Lower leg skin (tissue), 4 donors: ENCODE measurements around the gene ADIRF. TPM values are rescaled to one million over a fixed set of nuclear protein-coding genes. Genes with fewer than 3 reads are reported as not detected.
"Not testable (repeated sequence)": the region's sequence is repeated elsewhere in the genome, so short reads cannot be mapped to it uniquely, and the experiment has no call there.

ENCODE experiments used
- DNase-seq, 2 donors: peaks; one replicate each; pipeline ENCODE4 v3.0.0-alpha.2; 2019; ENCODE audit warnings: low spot score in 2 of 2
- H3K4me3 ChIP-seq: fragments of 200-600 bp; sonication (generic); 2 replicates; pipeline ENCODE4 v1.5.1; 2017; ENCODE audit warnings: mild to moderate bottlenecking, low read depth; ENCODE audit not compliant: poor library complexity, severe bottlenecking
- POLR2A ChIP-seq, 2 donors: fragments of 450-650 bp; IDR thresholded peaks; one replicate each; pipeline ENCODE4 v1.6.1; 2016 to 2017; ENCODE audit warnings: antibody characterized with exemption in 2 of 2, mild to moderate bottlenecking in 1 of 2, moderate library complexity in 1 of 2
- WGBS, 2 donors: methylation state at CpG; one replicate each; pipeline ENCODE4 v1.1.5; 2018; 5-methylcytosine and 5-hydroxymethylcytosine counted together
- intact Hi-C: fragments of 100-400 bp; cut with DNase I; formaldehyde crosslinking; loops from one replicate; pipeline ENCODE4 v1.15.0; 2023; ENCODE audit warnings: low total_unique reads
- total RNA-seq, 4 donors: library from RNA; depleted of rRNA; stranded (reverse); fragments of >200 nt; gene quantifications; one replicate each; pipeline ENCODE4 v1.1.0, GENCODE V29; 2016
- TF ChIP-seq, protein P1 (sequence below), 3 donors: fragments of 450-650 bp; IDR thresholded peaks; one replicate each; pipeline ENCODE4 v1.5.1; 2016; ENCODE audit warnings: antibody characterized with exemption in 3 of 3, mild to moderate bottlenecking in 3 of 3, moderate library complexity in 2 of 3

Gene ADIRF
- total RNA-seq, 4 donors from 2014 or later = 72.0 to 125 (median 80.4) TPM

DNA sequence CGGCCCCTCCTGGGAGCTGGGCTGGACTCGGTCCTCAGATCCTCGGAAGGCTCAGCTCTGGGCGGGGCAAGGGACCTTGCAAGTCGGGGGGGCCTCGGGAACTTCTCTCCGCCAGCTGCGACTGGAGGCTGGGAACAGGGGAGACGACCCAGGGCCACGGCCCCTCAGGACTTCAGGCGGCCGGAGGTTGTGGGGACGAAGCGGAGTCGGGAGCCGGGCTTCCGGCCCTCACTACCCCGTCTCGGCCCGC lies 2.6 kb downstream of the ADIRF start:
- TF ChIP-seq, protein P1, sequence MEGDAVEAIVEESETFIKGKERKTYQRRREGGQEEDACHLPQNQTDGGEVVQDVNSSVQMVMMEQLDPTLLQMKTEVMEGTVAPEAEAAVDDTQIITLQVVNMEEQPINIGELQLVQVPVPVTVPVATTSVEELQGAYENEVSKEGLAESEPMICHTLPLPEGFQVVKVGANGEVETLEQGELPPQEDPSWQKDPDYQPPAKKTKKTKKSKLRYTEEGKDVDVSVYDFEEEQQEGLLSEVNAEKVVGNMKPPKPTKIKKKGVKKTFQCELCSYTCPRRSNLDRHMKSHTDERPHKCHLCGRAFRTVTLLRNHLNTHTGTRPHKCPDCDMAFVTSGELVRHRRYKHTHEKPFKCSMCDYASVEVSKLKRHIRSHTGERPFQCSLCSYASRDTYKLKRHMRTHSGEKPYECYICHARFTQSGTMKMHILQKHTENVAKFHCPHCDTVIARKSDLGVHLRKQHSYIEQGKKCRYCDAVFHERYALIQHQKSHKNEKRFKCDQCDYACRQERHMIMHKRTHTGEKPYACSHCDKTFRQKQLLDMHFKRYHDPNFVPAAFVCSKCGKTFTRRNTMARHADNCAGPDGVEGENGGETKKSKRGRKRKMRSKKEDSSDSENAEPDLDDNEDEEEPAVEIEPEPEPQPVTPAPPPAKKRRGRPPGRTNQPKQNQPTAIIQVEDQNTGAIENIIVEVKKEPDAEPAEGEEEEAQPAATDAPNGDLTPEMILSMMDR (IDR thresholded peaks at IDR 0.05) = no peak
- TF ChIP-seq POLR2A (IDR thresholded peaks at IDR 0.05) = peak in 1 of 2 donors; percentile 97
- H3K4me3 ChIP-seq = peak overlapping the region; percentile 64
- intact Hi-C loops = loop anchor here (5.0 kb wide), 1 partner anchor 121 kb away; the partner anchor contains the start of gene GLUD1
- 0% methylated on average over 12 to 14 of the region's 20 CpGs for WGBS, 2 donors
- no peak for DNase-seq

DNA sequence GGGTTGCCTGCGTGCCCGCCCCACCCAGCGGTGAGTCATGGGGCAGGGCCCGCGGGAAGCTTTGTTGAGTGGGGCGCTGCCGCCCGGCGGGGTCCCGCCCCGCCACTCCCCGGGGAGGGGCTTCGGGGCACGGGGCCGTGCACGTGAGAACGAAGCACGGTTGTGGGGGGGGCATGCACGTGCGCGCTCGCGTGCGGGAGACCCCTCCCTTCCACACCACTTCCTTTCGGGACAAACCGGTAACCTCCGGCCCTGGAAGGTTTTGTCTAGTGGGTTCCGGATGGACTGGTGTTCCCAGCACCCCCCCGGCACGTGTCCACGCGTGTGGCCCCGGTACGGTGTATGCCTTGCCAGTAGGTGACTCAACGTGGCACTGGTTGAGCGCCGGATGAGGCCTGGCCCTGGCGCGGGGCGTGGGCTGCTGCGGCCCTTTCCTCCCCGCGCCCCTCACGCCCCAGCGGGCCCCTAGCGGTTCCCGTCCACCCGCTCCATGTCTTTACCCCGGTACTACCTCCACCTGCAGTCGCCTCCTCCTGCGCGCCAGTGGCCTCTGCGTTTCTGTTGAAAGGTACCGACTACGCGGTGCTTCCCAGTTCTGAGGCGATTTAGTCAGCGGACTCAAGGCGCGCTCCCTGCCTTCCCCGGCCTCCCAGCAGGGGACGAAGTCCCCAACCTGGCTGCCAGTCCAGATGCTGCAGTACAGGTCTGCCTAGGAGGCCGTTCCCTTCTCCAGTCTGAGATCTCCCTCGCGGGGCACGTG lies 3.1 kb downstream of the ADIRF start:
- WGBS, 2 donors = 7 to 19% methylated on average over 26 to 41 of the region's 66 CpGs
- TF ChIP-seq POLR2A (IDR thresholded peaks at IDR 0.05) = no peak
- TF ChIP-seq, protein P1 (IDR thresholded peaks at IDR 0.05) = no peak
- H3K4me3 ChIP-seq = peak overlapping the region; percentile 64
- peak; percentile 91 to 98 for DNase-seq
- intact Hi-C loops = loop anchor here (5.0 kb wide), 1 partner anchor 121 kb away; the partner anchor contains the start of gene GLUD1

DNA sequence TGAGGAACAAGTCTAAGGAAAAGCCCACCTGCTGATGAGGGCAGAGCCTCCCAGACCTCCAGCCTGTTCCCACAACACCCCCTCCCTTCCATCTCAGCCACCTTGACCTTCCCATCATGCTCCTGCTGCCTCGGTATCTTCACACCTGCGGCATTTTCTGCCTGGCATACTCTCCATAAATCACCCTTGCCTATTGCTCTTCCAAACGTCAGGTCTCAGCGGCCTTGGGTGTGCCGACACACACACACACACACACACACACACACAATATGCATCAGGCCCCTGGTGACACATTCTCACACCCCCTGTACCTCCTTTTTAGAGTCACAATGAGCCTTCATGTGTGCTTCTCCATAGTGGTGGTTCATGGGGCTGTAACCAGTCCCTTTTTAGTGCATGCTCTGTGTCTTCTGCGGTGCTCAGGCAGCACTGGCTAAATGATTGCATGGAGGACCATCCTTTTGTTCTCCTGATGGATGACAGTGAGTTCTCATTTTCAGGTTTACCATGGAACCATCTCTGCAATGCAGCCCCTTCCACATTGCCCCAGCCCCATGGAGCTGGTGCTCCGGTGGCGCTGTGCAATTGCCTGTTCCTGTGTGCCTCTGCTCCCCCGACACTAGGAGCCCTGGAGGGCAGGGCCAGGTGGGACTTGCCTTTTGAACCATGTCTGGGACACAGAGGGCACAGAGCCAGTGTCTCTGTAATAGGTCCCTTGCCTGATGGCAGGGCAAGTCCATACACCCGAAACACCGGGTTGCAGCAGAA lies 4.5 kb downstream of the ADIRF start:
- H3K4me3 ChIP-seq = no peak overlapping the region
- peak; percentile 48 to 87 for DNase-seq
- intact Hi-C loops = loop anchor here (5.0 kb wide), 1 partner anchor 120 kb away; the partner anchor contains the start of gene GLUD1
- TF ChIP-seq, protein P1 (IDR thresholded peaks at IDR 0.05) = no peak
- no peak for TF ChIP-seq POLR2A (IDR thresholded peaks at IDR 0.05)
- 44 to 59% methylated on average over 10 of the region's 11 CpGs for WGBS, 2 donors

DNA sequence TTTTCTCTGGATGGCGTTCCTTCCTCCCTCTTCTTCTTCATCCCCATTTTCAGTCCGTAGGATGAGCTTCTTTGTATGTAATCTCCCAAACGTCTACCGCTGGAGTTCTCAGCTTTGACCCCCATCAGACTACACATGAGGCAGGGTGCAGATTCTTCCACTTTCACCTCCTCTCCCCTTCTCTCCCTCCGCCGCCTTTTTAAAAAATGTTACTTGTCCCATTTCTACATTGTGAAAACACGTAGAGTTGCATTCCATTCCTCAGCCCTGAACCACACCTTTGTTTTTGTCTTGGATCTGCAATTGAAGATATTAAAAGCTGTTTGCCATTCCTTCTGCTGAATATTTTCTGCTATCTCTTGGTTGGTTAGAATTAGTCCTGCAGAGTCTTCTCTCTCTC lies 6.2 kb downstream of the ADIRF start:
- 39 to 57% methylated on average over 7 of the region's 7 CpGs for WGBS, 2 donors
- intact Hi-C loops = loop anchor here (5.0 kb wide), 1 partner anchor 118 kb away; the partner anchor contains the start of gene GLUD1
- TF ChIP-seq, protein P1 (IDR thresholded peaks at IDR 0.05) = no peak
- TF ChIP-seq POLR2A (IDR thresholded peaks at IDR 0.05) = no peak
- H3K4me3 ChIP-seq = no peak overlapping the region
- no peak for DNase-seq

DNA sequence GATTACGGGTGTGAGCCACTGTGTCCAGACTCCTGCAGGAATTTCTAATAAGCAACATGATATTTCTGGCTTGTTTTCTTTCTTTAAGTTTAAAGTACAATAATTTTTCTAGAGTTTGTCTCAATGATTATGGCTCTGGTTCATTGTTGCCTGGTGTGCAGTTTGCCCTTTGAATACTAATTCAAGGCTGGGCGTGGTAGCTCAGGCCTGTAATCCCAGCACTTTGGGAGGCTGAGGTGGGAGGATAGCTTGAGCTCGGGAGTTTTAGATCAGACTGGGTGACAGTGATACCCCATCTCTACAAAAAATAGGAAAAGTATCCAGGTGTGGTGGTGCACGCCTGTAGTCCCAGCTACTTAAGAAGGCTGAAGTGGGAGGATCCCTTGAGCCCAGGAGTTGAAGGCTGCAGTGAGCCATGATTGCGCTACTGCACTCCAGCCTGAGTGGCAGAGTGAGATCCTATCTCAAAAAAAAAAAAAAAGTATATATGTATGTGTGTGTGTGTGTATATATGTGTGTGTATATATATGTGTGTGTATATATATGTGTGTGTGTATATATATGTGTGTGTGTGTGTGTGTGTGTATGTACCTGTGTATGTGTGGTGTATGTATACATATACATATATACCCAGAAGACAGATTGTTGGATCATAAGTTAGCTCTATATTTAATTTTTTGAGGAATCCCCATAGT lies 8.2 kb downstream of the ADIRF start:
- intact Hi-C loops = no loop called here
- WGBS, 2 donors = 96% methylated on average over 5 of the region's 5 CpGs
- TF ChIP-seq, protein P1 (IDR thresholded peaks at IDR 0.05) = no peak
- no peak for TF ChIP-seq POLR2A (IDR thresholded peaks at IDR 0.05)
- DNase-seq = no peak
- no peak overlapping the region for H3K4me3 ChIP-seq

DNA sequence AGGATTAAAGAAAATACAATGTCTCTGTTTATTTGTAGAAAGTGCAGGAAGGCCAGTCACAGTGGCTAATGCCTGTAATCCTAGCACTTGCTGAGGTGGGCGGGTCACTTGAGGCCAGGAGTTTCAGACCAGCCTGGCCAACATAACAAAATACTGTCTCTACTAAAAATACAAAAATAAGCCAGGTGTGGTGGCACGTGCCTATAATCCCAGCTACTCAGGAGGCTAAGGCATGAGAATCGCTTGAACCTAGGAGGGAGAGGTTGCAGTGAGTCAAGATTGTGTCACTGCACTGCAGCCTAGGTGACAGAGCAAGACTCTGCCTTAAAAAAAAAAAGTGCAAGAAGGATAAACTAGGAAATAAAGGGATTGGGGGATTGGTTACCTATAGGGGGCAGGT lies 10.2 kb downstream of the ADIRF start:
- intact Hi-C loops, DNase-seq, H3K4me3 ChIP-seq: not testable (repeated sequence)
- 72 to 82% methylated on average over 3 of the region's 3 CpGs for WGBS, 2 donors
